Measurements from ENCODE around the gene FTO. TPM values are rescaled to one million over a fixed set of nuclear protein-coding genes. Genes with fewer than 3 reads are reported as not detected.

The FTO gene
- total and polyA plus RNA-seq, 2 experiments from 2014 or later = 46.8 to 77.7 TPM

- no peak for DNase-seq (ENCODE audit: low spot score)
- Histone ChIP-seq H3K9me3 (ENCODE audit: low read depth) (no peaks in the 10 kb centered on the region), H3K4me1 (ENCODE audit: insufficient read depth) (peaks cover 15% of the 10 kb centered on the region), H2AFZ (no peak overlapping the region), H3K4me3 (no peak overlapping the region), H3K27me3 (no peaks in the 10 kb centered on the region), H3K9me2 (replicated peaks; ENCODE audit: insufficient read depth) (no peaks in the 10 kb centered on the region), H3K79me2 (peaks cover 83% of the 10 kb centered on the region), H3K4me2 (no peak overlapping the region), H4K20me1 (ENCODE audit: insufficient read depth, poor library complexity, severe bottlenecking) (no peaks in the 10 kb centered on the region), H3K36me3 (replicated peaks; ENCODE audit: insufficient read depth, low read depth) (no peaks in the 10 kb centered on the region), H3K27ac (no peak overlapping the region)
- TF ChIP-seq CTCF (IDR thresholded peaks at IDR 0.05; ENCODE audit: poor library complexity) (no peak), EZH2phosphoT487 (IDR thresholded peaks at IDR 0.05; ENCODE audit: low read depth, severe bottlenecking, unreplicated experiment) (no peak), EZH2 (IDR thresholded peaks at IDR 0.05; ENCODE audit: borderline replicate concordance) (no peak)
- WGBS (ENCODE audit: low lambda C conversion rate, missing lambda C conversion rate) = 96% methylated on average over 1 of the region's 1 CpG
Observed at GRCh38 chr16:53781023-53781605, 77.2 kb downstream of the FTO start.

- whole genome bisulfite sequencing (ENCODE audit: low lambda C conversion rate, missing lambda C conversion rate) = 90% methylated on average over 3 of the region's 3 CpGs
- H3K27me3 ChIP-seq = no peaks in the 10 kb centered on the region
- no peaks in the 10 kb centered on the region for H4K20me1 ChIP-seq (ENCODE audit: insufficient read depth, poor library complexity, severe bottlenecking)
- no peak overlapping the region for H2AFZ ChIP-seq
- no peak overlapping the region for H3K4me3 ChIP-seq
- peaks cover 86% of the 10 kb centered on the region for H3K79me2 ChIP-seq
- no peaks in the 10 kb centered on the region for H3K36me3 ChIP-seq (replicated peaks; ENCODE audit: insufficient read depth, low read depth)
- H3K9me3 ChIP-seq (ENCODE audit: low read depth) = no peaks in the 10 kb centered on the region
- peaks cover 8% of the 10 kb centered on the region for H3K4me1 ChIP-seq (ENCODE audit: insufficient read depth)
- no peak for DNase-seq (ENCODE audit: low spot score)
- H3K4me2 ChIP-seq = no peak overlapping the region
- no peak overlapping the region for H3K27ac ChIP-seq
- H3K9me2 ChIP-seq (replicated peaks; ENCODE audit: insufficient read depth) = no peaks in the 10 kb centered on the region
- TF ChIP-seq EZH2phosphoT487 (IDR thresholded peaks at IDR 0.05; ENCODE audit: low read depth, severe bottlenecking, unreplicated experiment) (no peak), EZH2 (IDR thresholded peaks at IDR 0.05; ENCODE audit: borderline replicate concordance) (no peak), CTCF (IDR thresholded peaks at IDR 0.05; ENCODE audit: poor library complexity) (no peak)
Observed at GRCh38 chr16:53782148-53782547, 78.2 kb downstream of the FTO start.

GRCh38 chr16:53784291-53784690 lies 80.3 kb downstream of the FTO start:
- H3K4me1 ChIP-seq (ENCODE audit: insufficient read depth) = peaks cover 4% of the 10 kb centered on the region
- H2AFZ ChIP-seq = no peak overlapping the region
- no peaks in the 10 kb centered on the region for H4K20me1 ChIP-seq (ENCODE audit: insufficient read depth, poor library complexity, severe bottlenecking)
- H3K27me3 ChIP-seq = no peaks in the 10 kb centered on the region
- no peaks in the 10 kb centered on the region for H3K36me3 ChIP-seq (replicated peaks; ENCODE audit: insufficient read depth, low read depth)
- no peaks in the 10 kb centered on the region for H3K9me3 ChIP-seq (ENCODE audit: low read depth)
- TF ChIP-seq CTCF (IDR thresholded peaks at IDR 0.05; ENCODE audit: poor library complexity) = no peak
- no peak for TF ChIP-seq EZH2phosphoT487 (IDR thresholded peaks at IDR 0.05; ENCODE audit: low read depth, severe bottlenecking, unreplicated experiment)
- no peak for TF ChIP-seq EZH2 (IDR thresholded peaks at IDR 0.05; ENCODE audit: borderline replicate concordance)
- peaks cover 79% of the 10 kb centered on the region for H3K79me2 ChIP-seq
- H3K4me3 ChIP-seq = no peak overlapping the region
- no peak overlapping the region for H3K27ac ChIP-seq
- 64% methylated on average over 1 of the region's 1 CpG for WGBS (ENCODE audit: low lambda C conversion rate, missing lambda C conversion rate)
- H3K9me2 ChIP-seq (replicated peaks; ENCODE audit: insufficient read depth) = no peaks in the 10 kb centered on the region
- no peak overlapping the region for H3K4me2 ChIP-seq
- DNase-seq (ENCODE audit: low spot score) = no peak

- H3K27me3 ChIP-seq = no peaks in the 10 kb centered on the region
- no peaks in the 10 kb centered on the region for H3K9me3 ChIP-seq (ENCODE audit: low read depth)
- no peaks in the 10 kb centered on the region for H3K9me2 ChIP-seq (replicated peaks; ENCODE audit: insufficient read depth)
- no peak overlapping the region for H3K4me3 ChIP-seq
- H3K79me2 ChIP-seq = peaks cover 71% of the 10 kb centered on the region
- no peaks in the 10 kb centered on the region for H3K36me3 ChIP-seq (replicated peaks; ENCODE audit: insufficient read depth, low read depth)
- no peak overlapping the region for H3K4me2 ChIP-seq
- H4K20me1 ChIP-seq (ENCODE audit: insufficient read depth, poor library complexity, severe bottlenecking) = no peaks in the 10 kb centered on the region
- H3K4me1 ChIP-seq (ENCODE audit: insufficient read depth) = peaks cover 4% of the 10 kb centered on the region
- TF ChIP-seq CTCF (IDR thresholded peaks at IDR 0.05; ENCODE audit: poor library complexity) (no peak), EZH2 (IDR thresholded peaks at IDR 0.05; ENCODE audit: borderline replicate concordance) (no peak), EZH2phosphoT487 (IDR thresholded peaks at IDR 0.05; ENCODE audit: low read depth, severe bottlenecking, unreplicated experiment) (no peak)
- no peak overlapping the region for H2AFZ ChIP-seq
- no peak for DNase-seq (ENCODE audit: low spot score)
- no peak overlapping the region for H3K27ac ChIP-seq
Observed at GRCh38 chr16:53785044-53785443, 81.1 kb downstream of the FTO start.

Measured in hepatocyte (in vitro differentiated cells).